Measurements from ENCODE around the gene RNH1.

The RNH1 gene

DNA sequence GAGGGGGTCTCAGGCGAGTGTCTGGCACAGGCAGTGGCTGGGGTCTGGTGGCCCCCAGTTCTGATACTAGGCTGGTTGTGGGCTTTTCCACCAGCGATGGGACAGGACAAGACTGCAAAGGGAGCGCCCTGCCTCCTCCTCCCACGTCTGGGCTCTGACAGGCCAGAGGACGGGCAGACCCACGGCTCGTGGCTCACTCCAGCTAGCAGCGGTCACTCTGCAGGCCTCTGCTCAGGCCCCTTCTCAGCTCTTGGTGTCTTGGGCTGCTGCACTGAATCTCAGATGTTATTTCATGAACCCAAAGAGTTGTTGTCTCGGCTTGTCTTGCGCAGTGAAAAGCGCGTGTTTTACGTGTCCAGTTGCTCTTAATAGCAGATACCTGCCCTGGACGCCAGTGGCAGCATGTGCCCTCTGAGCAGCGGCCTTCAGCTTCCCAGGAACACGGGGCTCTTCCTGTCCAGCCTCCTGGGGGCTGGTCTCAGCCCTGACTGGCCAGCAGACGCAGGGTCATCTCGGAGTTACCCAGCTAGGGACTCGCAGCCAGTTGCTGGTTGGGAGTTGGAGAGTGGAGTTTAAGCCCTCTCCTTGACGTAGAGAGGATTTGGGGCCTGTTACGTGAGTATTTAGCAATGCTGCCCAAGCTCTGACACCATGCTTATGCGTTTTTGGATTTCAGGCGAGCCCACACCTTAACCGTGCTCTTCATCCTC, 47.4 kb downstream of the RNH1 start:
- no peak for DNase-seq (ENCODE audit: extremely low read depth in 1 of 2, low read depth in 1 of 2)

DNA sequence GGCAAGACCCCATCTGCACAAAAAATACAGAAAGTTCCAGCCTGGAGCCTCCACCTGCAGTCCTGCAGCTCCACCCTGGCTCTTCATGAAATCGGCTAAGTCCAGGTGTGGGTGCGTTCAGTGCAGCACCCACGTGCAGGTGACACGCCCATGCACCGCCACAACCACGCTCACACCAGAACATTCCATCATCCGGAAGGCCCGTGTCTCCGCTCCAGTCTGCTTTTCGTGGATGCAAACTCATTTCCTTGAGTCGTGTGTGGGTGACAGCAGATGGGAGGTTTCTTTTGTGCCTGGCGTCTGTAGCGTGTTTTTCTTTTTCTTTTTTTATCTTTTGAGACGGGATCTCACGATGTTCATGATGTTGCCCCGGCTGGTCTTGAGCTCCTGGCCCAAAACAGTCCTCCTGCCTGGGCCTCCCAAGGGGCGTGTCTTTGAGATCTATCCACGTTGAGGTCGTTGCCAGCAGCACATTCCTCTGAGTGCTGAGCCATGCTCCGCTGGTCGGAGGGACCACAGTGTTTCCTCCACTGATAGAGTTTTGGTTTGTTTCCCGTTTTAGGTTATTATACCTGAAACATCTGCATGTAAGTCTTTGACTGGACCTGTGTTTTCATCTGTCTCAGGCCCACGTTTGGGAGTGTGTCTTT, 49.8 kb downstream of the RNH1 start:
- DNase-seq (ENCODE audit: extremely low read depth in 1 of 2, low read depth in 1 of 2), result no peak

DNA sequence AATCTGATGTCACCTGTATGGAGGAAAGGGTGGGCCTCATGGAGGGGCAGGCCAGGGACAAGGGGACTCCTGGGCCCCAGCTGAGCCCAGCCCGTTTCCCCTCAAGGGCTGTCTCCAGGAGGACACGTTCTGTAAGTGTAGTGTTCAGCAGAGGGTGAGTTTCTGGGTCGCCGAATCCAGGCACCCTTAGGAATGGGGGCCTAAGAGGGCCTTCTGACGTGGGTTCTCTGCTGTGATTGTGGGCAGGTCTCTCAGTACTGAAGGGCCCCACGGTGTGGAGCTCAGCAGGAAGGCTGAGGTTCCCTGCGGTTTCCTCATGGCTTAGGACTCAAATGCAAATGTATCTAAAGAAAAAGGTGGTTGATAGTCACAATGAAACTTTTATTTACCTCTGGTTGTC, 50.5 kb downstream of the RNH1 start:
- DNase-seq (ENCODE audit: extremely low read depth in 1 of 2, low read depth in 1 of 2), result peak in 1 of 2 donors; percentile 41

DNA sequence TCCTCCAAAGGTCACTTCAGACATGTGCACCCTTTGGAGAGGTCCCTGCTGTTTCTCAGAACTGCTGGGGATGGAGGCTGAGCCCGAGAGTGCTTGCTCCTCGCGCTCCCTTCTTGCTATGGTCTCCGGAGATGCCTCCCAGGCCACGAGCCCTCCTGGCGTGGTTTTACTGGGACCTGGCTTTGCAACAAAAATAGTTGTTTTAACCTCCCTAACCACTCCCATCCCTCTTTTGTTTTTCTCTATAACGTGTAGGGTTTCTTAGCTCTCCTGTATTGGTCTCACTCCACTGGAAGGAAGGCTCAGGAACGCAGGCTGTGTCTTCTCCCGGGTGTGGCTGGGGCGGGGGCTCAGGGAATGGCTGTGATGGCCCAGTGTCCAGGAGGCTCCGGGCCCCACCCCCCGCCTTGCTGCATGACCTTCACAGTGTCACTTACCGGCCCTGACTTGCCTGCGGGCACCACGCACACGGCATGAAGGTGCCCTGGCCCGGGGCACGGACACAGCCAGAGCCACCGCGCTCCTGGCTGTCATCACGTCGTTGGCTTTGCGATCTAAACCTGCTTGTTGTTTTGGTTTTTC, 51.4 kb downstream of the RNH1 start:
- DNase-seq (ENCODE audit: extremely low read depth in 1 of 2, low read depth in 1 of 2), result no peak

GRCh38 chr11:454801-455565, 52.1 kb downstream of the RNH1 start:
- no peak for DNase-seq (ENCODE audit: extremely low read depth in 1 of 2, low read depth in 1 of 2)

GRCh38 chr11:454043-454442, 53.0 kb downstream of the RNH1 start:
- DNase-seq (ENCODE audit: extremely low read depth in 1 of 2, low read depth in 1 of 2), result no peak

- DNase-seq (ENCODE audit: extremely low read depth in 1 of 2, low read depth in 1 of 2), result no peak
Measured at GRCh38 chr11:453564-453963, 53.5 kb downstream of the RNH1 start.

DNA sequence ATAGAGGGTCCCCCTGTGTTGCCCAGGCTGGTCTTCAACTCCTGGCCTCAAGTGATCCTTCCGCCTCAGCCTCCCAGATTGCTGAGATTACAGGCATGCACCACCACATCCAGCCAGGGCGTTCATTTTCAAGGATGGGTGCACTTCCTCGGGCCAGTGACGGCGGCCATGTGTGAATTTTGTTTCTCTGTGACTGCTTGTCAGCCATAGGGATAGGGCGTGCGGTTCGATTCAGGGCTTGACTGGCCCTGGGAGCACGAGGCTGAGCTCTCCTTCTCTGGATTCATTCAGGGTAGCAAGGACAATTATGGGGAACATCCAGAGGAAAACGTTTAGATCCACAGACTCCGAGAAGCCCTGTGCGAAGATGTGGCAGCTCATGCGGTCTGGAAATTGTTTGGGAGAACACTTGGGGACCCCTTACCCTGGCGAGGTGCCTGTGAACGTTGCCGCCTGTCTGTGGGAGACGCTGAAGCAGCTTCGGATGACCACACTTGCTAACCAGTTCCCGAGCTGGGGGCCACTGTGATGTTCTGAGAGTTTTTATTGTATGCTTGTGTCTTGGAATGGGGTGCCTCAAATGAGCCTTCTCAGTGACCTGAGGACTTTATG, 54.0 kb downstream of the RNH1 start:
- DNase-seq (ENCODE audit: extremely low read depth in 1 of 2, low read depth in 1 of 2), result no peak

- no peak for DNase-seq (ENCODE audit: extremely low read depth in 1 of 2, low read depth in 1 of 2)
Measured at GRCh38 chr11:452203-452744, 54.8 kb downstream of the RNH1 start.

DNA sequence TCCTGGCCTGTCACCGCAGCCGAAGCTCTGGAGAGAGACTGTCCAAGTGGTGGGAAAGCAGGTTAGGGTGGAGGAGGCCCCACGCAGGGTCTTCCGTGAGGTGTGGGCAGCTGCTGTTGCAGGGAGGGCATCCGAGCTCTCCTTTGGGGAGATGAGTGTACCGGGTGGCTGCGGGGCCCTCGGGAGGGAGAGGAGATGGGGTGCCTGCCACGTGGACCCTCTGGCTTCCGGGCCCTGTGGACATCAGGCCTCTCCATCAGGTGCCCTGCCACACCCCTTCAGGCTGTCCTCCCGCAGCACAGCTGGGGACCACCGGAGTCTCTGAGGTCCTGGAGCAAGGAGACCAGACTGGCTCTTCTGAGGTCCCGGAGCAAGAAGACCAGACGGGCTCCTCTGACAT, 55.3 kb downstream of the RNH1 start:
- no peak for DNase-seq (ENCODE audit: extremely low read depth in 1 of 2, low read depth in 1 of 2)

- peak; percentile 39 to 64 for DNase-seq (ENCODE audit: extremely low read depth in 1 of 2, low read depth in 1 of 2)
Measured at GRCh38 chr11:450809-451451, 56.1 kb downstream of the RNH1 start.

DNA sequence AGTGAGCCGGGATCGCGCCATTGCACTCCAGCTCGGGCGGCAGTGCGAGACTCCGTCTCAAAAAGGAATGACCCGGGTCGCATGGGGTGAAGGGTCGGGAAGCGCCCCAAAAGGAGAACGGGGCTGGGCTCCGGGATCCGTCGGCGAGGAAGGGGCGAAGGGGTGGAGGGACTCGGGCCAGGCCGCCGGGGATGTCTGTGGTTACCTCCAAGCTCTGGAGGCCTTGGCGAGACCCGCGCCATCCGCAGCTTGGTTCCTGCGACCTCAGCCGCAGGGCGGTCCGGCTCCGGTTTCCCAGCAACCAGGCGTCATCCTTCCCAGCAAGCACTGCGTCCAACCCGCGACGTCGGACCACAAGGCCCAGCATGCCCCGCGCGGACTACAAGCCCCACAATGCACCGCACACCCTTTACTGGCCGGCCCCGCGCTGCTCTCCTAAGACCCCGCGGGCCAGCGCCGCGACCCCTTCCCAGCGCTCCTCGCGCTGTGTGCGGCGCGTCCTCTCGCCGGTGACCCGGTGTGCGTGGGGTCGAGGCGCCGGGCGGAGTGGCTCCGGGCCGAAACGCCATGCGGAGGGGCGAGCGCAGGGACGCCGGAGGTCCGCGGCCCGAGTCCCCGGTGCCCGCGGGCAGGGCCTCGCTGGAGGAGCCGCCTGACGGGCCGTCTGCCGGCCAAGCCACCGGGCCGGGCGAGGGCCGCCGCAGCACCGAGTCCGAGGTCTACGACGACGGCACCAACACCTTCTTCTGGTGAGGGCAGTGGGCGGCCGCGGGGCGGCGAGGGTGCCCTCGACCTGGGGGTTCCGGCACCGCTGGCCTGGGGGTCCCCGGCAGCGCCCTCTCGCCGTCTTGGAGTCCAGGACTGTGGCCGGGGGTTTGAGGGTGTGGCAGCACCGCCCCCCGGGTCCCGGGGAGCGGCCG, 56.9 kb downstream of the RNH1 start, which contains the start of gene PTDSS2:
Gene PTDSS2 (plus strand): TSS at position 391 of the 920 bp plus-strand sequence. CDS start 177 bp downstream, at position 568.
- DNase-seq (ENCODE audit: extremely low read depth in 1 of 2, low read depth in 1 of 2), result peak; percentile 88 to 96

DNA sequence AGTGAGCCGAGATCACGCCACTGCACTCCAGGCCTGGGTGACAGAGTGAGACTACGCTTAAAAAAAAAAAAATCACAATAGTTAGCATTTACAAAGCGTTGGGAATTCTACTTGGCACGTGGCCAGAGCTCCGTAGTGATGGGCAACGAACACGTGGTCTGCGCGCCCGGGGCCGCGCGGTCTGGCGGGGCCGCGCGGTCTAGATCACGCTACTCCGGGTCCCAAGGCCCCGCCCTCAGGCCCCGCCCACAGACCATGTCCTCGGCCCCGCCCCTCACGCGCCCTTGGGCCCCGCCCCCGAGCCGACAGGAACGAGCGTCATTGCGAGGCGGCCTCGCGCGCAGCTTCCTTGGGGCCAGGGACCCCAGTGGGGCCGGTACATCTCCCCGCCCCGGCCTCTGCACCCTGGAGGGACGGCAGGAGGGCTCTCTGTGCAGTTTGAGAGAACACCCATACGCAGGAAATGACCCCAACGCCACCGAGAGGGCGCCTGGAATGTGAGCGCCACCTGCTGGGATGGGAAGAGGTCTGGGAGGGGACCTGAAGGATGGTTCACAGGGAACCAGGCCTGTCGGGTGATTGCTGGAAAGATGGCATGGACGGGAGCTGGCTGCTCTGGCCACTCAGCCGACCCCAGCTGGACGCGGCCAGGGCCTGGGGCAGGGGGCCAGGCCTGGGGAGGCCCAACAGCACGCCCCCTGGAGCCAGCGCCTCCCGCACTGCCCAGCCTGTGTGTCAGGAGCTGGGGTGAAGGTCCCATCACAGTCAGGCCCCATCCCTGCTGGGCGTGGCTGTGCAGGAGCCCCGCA, 58.9 kb downstream of the RNH1 start:
- peak; percentile 88 to 90 for DNase-seq (ENCODE audit: extremely low read depth in 1 of 2, low read depth in 1 of 2)

DNA sequence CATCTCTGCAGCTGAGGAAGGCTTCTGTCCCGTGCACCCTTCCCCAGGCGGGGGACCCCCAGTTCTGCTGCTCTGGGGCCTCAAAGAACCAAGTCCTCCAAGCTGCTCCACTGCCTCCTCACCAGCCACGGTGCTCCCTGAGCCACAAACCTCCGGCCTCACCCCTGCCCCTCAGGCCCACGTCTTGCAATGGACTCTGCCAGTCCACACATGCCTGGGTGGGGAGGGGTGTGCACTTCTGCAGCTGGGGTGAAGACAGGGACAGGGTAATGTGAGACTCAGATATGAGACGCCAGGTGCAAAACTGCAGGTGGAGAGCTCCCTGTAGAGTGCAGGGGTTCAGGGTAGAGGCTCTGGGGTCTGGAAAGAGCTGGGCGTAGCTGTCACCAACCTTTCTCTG, 60.2 kb downstream of the RNH1 start:
- DNase-seq (ENCODE audit: extremely low read depth in 1 of 2, low read depth in 1 of 2), result no peak

DNA sequence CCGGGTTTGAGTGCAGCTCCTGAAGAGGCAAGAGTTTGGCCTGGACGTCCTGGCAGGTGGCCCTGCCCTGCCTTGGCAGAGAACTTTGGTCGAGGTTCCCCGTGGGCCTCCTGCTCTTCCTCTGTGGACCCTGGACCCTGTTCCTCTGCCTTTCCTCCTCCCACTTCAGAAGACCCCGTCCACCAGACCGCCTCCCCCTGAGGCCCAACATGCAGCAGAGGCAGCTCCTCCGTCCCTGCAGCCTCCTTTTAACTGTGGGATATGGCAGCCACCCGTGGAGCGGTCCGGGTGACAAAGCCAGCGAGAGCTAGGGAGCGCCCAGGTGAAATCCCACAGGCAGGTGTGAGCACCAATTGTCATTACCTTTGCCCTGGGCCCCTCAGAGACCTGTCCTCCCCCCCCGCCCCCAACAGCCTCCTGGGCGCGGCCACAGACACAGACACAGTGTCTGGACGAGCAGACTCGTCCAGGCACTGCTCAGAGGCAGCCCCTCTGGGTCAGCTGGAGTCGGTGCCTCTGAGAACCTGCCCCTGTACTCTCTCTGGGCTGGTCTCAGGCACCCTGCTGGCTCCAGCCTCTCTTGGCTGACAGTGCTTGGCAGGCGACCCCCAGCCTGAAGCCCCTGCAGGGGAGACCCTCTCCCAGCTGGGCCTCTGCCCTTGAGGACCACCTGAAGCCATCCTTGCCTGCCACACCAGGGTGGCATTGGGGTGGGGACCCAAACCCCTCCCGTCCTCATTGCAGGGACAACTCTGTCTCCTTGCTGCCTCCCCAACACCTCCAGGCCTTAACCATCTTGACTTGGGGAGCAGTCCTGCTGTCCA, 61.1 kb downstream of the RNH1 start:
- DNase-seq (ENCODE audit: extremely low read depth in 1 of 2, low read depth in 1 of 2), result no peak
